Nephron (organoid): ENCODE results near the gene DDN.

ENCODE experiments used
- H3K27ac Mint-ChIP-seq, 3 experiments: 2 replicates each; pipeline ENCODE4 v1.8.0; 2020; ENCODE audit warnings: mixed read lengths in 3 of 3, mild to moderate bottlenecking in 2 of 3, moderate library complexity in 1 of 3
- H3K27me3 Mint-ChIP-seq: 2 replicates; pipeline ENCODE4 v1.8.0; 2021; ENCODE audit warnings: low read depth, mild to moderate bottlenecking, moderate library complexity, mixed read lengths
- H3K36me3 Mint-ChIP-seq: 2 replicates; pipeline ENCODE4 v1.8.0; 2020; ENCODE audit warnings: low read depth, mixed read lengths
- H3K4me1 Mint-ChIP-seq: 2 replicates; pipeline ENCODE4 v1.8.0; 2020; ENCODE audit warnings: mixed read lengths
- H3K4me3 Mint-ChIP-seq, 3 experiments: 2 replicates each; pipeline ENCODE4 v1.8.0; 2020; ENCODE audit warnings: mild to moderate bottlenecking in 3 of 3, mixed read lengths in 3 of 3, moderate library complexity in 2 of 3
- H3K9me3 Mint-ChIP-seq: 2 replicates; pipeline ENCODE4 v1.8.0; 2020; ENCODE audit warnings: mixed read lengths
- TF ChIP-seq, protein P1 (sequence below), 3 experiments: fragments of 200-600 bp; sonication (generic); IDR thresholded peaks; one replicate each; pipeline ENCODE4 v1.5.0; 2021; ENCODE audit warnings: antibody characterized with exemption in 3 of 3; ENCODE audit not compliant: unreplicated experiment in 3 of 3

Gene DDN

DNA sequence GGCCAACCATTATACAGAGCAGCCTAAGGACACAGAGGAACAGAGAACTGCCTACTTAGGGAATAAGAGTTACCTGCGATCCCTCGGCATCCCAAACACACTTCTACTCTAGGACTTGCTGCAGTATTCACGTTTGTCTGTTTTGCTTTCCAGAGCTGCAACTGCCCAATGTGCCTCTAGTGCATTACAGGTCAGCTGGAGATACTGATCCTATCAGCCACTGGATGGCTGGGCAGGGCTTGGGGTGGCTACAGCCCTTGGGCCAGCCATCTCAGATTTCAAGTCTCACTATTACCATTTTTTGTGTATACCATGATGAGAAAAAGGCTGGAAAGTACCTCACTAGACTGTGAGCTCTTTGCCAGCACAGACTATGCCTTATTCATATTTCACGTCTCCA is 46.5 kb downstream of the DDN start:
- peaks cover 39% of the 10 kb centered on the region for H3K36me3 Mint-ChIP-seq
- H3K4me1 Mint-ChIP-seq = peaks cover 27% of the 10 kb centered on the region
- no peaks in the 10 kb centered on the region for H3K9me3 Mint-ChIP-seq
- H3K4me3 Mint-ChIP-seq = no peak overlapping the region
- H3K27me3 Mint-ChIP-seq = peaks cover 5% of the 10 kb centered on the region
- TF ChIP-seq, protein P1, sequence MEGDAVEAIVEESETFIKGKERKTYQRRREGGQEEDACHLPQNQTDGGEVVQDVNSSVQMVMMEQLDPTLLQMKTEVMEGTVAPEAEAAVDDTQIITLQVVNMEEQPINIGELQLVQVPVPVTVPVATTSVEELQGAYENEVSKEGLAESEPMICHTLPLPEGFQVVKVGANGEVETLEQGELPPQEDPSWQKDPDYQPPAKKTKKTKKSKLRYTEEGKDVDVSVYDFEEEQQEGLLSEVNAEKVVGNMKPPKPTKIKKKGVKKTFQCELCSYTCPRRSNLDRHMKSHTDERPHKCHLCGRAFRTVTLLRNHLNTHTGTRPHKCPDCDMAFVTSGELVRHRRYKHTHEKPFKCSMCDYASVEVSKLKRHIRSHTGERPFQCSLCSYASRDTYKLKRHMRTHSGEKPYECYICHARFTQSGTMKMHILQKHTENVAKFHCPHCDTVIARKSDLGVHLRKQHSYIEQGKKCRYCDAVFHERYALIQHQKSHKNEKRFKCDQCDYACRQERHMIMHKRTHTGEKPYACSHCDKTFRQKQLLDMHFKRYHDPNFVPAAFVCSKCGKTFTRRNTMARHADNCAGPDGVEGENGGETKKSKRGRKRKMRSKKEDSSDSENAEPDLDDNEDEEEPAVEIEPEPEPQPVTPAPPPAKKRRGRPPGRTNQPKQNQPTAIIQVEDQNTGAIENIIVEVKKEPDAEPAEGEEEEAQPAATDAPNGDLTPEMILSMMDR (IDR thresholded peaks at IDR 0.05; ENCODE audit: unreplicated experiment in 3 of 3) = no peak
- H3K27ac Mint-ChIP-seq = no peak overlapping the region

DNA sequence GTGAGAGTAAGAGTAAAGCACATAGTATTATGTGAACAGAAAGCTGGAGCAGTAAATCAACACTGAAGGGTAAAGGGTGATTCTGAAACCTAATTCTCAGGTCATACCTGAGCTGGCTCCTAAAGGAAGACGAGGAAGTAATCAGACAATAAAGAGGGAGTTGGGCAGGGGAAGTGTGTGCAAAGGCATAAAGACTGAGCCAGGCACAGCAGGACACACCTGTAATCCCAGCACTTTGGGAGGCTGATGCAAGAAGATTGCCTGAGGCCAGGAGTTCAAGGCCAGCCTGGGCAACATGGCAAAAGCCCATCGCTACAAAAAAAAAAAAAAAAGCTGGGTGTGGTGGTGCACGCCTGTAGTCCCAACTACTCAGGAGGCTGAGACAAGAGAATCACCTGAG is 51.4 kb downstream of the DDN start:
- peaks cover 10% of the 10 kb centered on the region for H3K4me1 Mint-ChIP-seq
- H3K36me3 Mint-ChIP-seq = peaks cover 26% of the 10 kb centered on the region
- H3K9me3 Mint-ChIP-seq = no peaks in the 10 kb centered on the region
- no peak overlapping the region for H3K4me3 Mint-ChIP-seq
- no peaks in the 10 kb centered on the region for H3K27me3 Mint-ChIP-seq
- TF ChIP-seq, protein P1 (IDR thresholded peaks at IDR 0.05; ENCODE audit: unreplicated experiment in 3 of 3) = no peak
- peak overlapping the region in 1 of 3 experiments; percentile 33 for H3K27ac Mint-ChIP-seq

DNA sequence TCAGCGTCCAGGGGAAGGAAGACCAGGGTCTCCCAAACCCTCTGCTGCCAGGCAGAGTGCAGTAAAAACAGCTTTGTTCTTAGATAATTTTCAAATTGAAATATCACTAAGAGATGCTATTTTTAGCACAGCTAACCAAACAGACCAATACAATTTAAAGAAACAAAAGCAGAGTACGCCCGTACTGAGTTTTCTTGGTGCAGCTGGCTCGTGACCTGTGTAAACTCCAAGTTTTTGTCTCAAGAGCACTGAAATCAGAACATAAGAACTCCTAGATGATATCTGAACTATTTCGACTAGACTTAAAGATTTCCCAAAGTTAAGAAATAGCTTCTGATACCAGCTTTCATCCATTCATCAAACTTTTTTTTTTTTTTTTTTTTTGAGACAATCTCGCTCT is 52.2 kb downstream of the DDN start:
- Mint-ChIP-seq H3K4me1 (peaks cover 10% of the 10 kb centered on the region), H3K9me3 (no peaks in the 10 kb centered on the region), H3K27ac (no peak overlapping the region), H3K36me3 (peaks cover 28% of the 10 kb centered on the region), H3K4me3 (no peak overlapping the region), H3K27me3 (no peaks in the 10 kb centered on the region)
- TF ChIP-seq, protein P1 (IDR thresholded peaks at IDR 0.05; ENCODE audit: unreplicated experiment in 3 of 3) = no peak

DNA sequence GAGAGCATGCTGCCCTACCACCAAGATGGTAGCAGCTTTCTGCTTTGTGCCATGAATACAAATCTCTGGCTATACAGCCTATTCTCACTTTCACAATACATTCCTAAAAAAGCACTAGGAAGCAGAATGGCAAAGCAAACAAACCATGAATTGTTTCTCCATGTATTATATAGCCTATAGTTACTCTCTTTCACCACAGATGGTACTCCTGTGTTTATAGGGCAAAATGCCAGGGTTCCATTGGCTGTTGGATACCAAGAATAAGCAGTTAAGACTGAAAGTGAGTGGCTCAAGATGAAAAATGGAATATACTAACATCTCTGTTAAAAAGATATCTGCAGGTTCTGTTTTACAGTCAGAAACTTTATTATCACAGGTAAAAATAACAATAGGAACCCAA is 53.0 kb downstream of the DDN start:
- TF ChIP-seq, protein P1 (IDR thresholded peaks at IDR 0.05; ENCODE audit: unreplicated experiment in 3 of 3) = no peak
- H3K36me3 Mint-ChIP-seq = peaks cover 31% of the 10 kb centered on the region
- H3K27ac Mint-ChIP-seq = no peak overlapping the region
- peaks cover 10% of the 10 kb centered on the region for H3K4me1 Mint-ChIP-seq
- no peaks in the 10 kb centered on the region for H3K9me3 Mint-ChIP-seq
- H3K27me3 Mint-ChIP-seq = no peaks in the 10 kb centered on the region
- H3K4me3 Mint-ChIP-seq = no peak overlapping the region
